IPS DF 6.9 (cell line): ENCODE results near the gene UTS2.

Experiments used
- DNase-seq: peaks from one replicate; pipeline ENCODE4 v3.0.0-alpha.2; 2013; ENCODE audit warnings: low read depth, low spot score
- H3K27ac ChIP-seq: one replicate; pipeline ENCODE4 v1.5.1; 2013; ENCODE audit warnings: low read length, control low read depth
- H3K27me3 ChIP-seq: 2 replicates; pipeline ENCODE4 v1.6.1; 2013; ENCODE audit warnings: mild to moderate bottlenecking, low read length; ENCODE audit not compliant: control insufficient read depth, insufficient read depth
- H3K36me3 ChIP-seq: 2 replicates; pipeline ENCODE4 v1.6.1; 2013; ENCODE audit warnings: low read length; ENCODE audit not compliant: control insufficient read depth, insufficient read depth
- H3K4me1 ChIP-seq: 2 replicates; pipeline ENCODE4 v1.6.1; 2013; ENCODE audit warnings: low read length; ENCODE audit not compliant: control insufficient read depth, insufficient read depth
- H3K4me3 ChIP-seq: 2 replicates; pipeline ENCODE4 v1.5.1; 2013; ENCODE audit warnings: mild to moderate bottlenecking, low read length
- H3K9me3 ChIP-seq: 2 replicates; pipeline ENCODE4 v1.6.1; 2013; ENCODE audit warnings: low read length, inconsistent platforms; ENCODE audit not compliant: control insufficient read depth, insufficient read depth
- WGBS: extraction: QIAGEN DNeasy Blood & Tissue Kit; methylation state at CpG from one replicate; pipeline ENCODE4 v1.1.7; 2013; ENCODE audit warnings: mixed read lengths, missing lambda C conversion rate; ENCODE audit not compliant: insufficient read length, insufficient coverage; 5-methylcytosine and 5-hydroxymethylcytosine counted together

UTS2 gene

DNA sequence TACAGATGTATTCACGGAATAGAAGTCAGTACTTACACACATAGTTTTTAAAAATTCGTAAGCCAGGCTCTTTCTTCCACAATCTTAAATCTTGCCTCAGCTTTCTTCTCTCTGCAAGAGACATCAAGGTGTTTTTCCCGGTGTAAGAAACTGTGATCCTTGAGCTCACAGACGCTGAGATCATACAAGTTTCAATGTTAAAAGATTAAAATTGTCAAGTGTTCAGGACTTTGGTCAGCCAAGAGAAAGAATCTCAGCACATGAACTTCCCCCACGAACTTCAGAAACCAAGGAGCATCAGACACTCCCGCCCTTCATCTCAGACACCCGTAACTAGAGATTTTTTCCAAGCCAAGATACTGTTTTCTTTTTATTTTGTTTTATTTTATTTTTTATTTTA, 6.2 kb downstream of the UTS2 start:
- Histone ChIP-seq H3K36me3 (no peaks in the 10 kb centered on the region; the same call in 1 of the 2 replicates), H3K27me3 (no peaks in the 10 kb centered on the region), H3K4me3 (no peak overlapping the region), H3K27ac (no peak overlapping the region), H3K4me1 (no peaks in the 10 kb centered on the region), H3K9me3 (no peaks in the 10 kb centered on the region)
- DNase-seq = no peak
- no CpG with 5 or more reads among the region's 7 CpGs for WGBS

DNA sequence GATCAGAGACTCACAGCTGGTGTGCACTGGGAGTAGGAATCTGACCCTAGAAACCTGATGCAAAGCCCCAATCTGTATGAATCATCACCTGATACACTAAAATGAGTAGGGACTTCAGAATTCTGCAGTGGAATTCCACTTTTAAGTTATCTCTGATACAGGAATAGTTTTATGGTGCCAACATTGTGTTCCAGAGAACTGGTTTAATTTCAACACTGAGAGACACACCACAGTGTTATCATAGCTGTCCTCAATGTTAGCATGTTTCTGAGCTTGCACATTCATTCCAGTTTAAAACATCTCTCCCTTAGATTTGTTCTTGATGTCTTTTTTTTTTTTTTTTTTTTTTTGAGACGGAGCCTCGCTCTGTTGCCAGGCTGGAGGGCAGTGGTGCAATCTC, 7.1 kb downstream of the UTS2 start:
- Histone ChIP-seq H3K4me3 (no peak overlapping the region), H3K36me3 (no peaks in the 10 kb centered on the region; the same call in 1 of the 2 replicates), H3K4me1 (no peaks in the 10 kb centered on the region), H3K27me3 (no peaks in the 10 kb centered on the region), H3K27ac (no peak overlapping the region), H3K9me3 (no peaks in the 10 kb centered on the region)
- WGBS = no CpG with 5 or more reads among the region's 2 CpGs
- DNase-seq = no peak

DNA sequence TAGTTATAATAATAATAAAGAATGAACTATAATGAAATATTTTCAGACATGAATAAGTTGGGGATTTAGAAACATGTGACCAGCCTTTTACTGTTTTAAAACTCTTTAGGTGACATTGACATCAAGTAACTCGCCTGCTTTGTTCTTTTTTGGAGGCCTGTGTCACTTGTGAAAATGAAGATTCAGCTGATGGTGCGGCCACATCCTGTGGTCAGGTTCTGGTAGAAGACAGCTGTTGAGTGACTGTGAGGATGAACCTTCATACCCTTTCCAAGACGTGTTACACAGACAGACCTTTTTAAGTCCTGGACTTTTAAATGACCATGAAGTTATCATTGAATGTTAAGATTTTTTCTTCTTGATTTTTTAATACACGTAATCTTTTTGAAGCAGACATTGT, 10.3 kb downstream of the UTS2 start:
- Histone ChIP-seq H3K27ac (no peak overlapping the region), H3K4me3 (no peak overlapping the region), H3K27me3 (no peaks in the 10 kb centered on the region), H3K36me3 (no peaks in the 10 kb centered on the region; the same call in 1 of the 2 replicates), H3K4me1 (no peaks in the 10 kb centered on the region), H3K9me3 (no peaks in the 10 kb centered on the region)
- DNase-seq = no peak
- WGBS = no CpG with 5 or more reads among the region's 4 CpGs

DNA sequence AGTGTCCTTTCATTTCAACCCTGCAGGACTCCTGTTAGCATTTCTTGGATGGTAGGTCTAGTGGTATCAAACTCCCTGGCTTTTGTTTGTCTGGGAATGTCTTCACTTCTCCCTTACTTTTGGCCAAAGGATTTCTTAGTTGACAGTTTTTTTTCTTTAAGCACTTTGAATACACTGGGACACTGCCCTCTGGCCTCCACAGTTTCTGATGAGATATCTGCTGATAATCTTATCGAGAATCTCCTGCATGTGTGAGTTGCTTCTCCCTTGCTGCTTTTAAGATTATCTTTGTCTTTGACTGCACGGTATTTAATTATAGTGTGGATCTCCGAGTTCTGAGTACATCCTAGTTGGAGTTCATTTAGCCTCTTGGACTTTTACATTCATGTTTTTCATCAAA, 13.3 kb downstream of the UTS2 start:
- Histone ChIP-seq H3K36me3 (no peaks in the 10 kb centered on the region), H3K27me3 (no peaks in the 10 kb centered on the region), H3K4me3 (no peak overlapping the region), H3K27ac (no peak overlapping the region), H3K4me1 (no peaks in the 10 kb centered on the region), H3K9me3 (no peaks in the 10 kb centered on the region)
- DNase-seq = no peak
- WGBS = no CpG with 5 or more reads among the region's 3 CpGs

DNA sequence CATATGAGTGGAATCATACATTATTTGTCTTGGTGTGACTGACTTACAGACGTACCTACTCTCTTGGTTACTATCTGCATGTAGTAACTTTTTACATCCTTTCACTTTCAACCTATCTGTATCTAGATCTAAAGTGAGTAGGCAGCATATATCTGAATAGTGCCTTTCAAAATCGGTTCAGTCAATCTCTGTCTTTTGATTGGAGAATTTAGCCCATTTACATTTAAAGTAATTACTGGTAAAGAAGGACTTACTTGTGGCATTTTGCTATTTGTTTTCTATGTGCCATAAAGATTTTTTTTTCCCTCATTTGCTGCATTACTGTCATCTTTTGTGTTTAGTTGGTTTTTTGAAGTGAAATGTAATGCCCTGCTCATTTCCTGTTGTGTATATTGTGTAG, 14.2 kb downstream of the UTS2 start:
- Histone ChIP-seq H3K4me3 (no peak overlapping the region), H3K36me3 (no peaks in the 10 kb centered on the region), H3K4me1 (no peaks in the 10 kb centered on the region), H3K9me3 (no peaks in the 10 kb centered on the region), H3K27ac (no peak overlapping the region), H3K27me3 (no peaks in the 10 kb centered on the region)
- no peak for DNase-seq
- WGBS = no CpG with 5 or more reads among the region's 2 CpGs

DNA sequence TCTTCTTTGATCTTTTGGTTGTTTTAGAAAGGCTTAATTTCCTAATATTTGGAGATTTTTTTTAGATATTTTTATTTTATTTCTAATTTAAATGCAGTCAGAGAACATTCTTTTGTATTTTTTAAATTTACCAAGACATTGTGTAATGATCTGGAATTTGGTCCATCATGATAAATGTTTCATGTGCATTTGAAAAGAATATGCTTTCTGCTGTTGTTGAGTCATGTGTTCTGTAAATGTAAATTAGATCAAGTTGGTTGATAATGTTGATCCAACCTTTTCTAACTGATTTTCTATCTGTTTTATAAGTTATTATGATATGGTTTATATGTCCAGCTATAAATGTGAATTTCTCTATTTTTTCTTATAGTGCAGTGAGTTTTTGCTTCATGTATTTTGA, 19.8 kb downstream of the UTS2 start:
- no peaks in the 10 kb centered on the region for H3K9me3 ChIP-seq
- 0 out of 2 replicates have a peak, but pooled peaks cover 2% of the 10 kb centered on the region for H3K36me3 ChIP-seq

DNA sequence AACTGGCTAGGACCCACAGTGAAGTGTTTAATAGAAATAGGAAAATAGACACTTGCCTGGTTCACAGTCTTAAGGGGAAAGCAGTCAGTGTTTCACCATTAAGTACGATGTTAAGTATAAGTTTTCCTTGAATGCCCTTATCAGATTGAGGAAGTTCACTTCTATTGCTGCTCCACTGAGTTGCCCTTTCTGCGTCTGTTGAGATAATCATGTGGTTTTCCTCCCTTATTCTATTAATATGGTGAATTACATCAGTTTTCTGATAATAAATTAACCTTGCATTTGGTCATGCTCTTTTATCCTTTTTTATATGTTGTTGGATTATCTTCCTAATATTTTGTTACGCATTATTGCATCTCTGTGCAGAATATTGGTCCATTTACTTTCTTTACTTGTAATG, 21.4 kb downstream of the UTS2 start:
- WGBS = no CpG with 5 or more reads among the region's 3 CpGs
- 0 out of 2 replicates have a peak, but pooled peaks cover 2% of the 10 kb centered on the region for H3K36me3 ChIP-seq
- no peaks in the 10 kb centered on the region for H3K4me1 ChIP-seq
- DNase-seq = no peak
- H3K27ac ChIP-seq = no peak overlapping the region
- no peaks in the 10 kb centered on the region for H3K9me3 ChIP-seq
- no peak overlapping the region for H3K4me3 ChIP-seq
- no peaks in the 10 kb centered on the region for H3K27me3 ChIP-seq

More for the DNA sequence above, 19.8 kb downstream of the UTS2 start:
- Histone ChIP-seq H3K27ac (no peak overlapping the region), H3K4me1 (no peaks in the 10 kb centered on the region), H3K4me3 (no peak overlapping the region), H3K27me3 (no peaks in the 10 kb centered on the region)
- DNase-seq = no peak

DNA sequence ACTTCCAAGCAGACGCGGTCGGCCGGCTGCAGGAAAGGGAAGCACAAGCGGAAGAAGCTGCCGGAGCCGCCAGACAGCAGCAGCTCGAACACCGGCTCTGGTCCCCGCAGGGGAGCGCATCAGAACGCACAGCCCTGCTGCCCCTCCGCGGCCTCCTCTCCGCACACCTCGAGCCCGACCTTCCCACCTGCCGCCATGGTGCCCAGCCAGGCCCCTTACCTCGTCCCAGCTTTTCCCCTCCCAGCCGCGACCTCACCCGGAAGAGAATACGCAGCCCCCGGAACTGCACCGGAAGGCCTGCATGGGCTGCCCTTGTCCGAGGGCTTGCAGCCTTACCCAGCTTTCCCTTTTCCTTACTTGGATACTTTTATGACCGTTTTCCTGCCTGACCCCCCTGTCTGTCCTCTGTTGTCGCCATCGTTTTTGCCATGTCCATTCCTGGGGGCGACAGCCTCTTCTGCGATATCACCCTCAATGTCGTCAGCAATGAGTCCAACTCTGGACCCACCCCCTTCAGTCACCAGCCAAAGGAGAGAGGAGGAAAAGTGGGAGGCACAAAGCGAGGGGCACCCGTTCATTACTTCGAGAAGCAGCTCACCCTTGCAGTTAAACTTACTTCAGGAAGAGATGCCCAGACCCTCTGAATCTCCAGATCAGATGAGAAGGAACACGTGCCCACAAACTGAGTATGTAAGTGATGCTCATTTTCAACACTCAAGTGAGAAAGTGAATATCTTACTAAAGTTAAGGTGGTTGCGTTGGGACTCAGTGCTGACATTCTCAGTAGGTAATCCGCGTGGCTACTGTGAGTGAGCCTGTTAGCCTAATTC, 25.5 kb downstream of the UTS2 start:
- no peaks in the 10 kb centered on the region for H3K4me1 ChIP-seq
- no peak overlapping the region for H3K27ac ChIP-seq
- H3K9me3 ChIP-seq = no peaks in the 10 kb centered on the region
- no peaks in the 10 kb centered on the region for H3K27me3 ChIP-seq
- no peak for DNase-seq
- no CpG with 5 or more reads among the region's 39 CpGs for WGBS
- 0 out of 2 replicates have a peak, but pooled peaks cover 2% of the 10 kb centered on the region for H3K36me3 ChIP-seq
- H3K4me3 ChIP-seq = no peak overlapping the region

DNA sequence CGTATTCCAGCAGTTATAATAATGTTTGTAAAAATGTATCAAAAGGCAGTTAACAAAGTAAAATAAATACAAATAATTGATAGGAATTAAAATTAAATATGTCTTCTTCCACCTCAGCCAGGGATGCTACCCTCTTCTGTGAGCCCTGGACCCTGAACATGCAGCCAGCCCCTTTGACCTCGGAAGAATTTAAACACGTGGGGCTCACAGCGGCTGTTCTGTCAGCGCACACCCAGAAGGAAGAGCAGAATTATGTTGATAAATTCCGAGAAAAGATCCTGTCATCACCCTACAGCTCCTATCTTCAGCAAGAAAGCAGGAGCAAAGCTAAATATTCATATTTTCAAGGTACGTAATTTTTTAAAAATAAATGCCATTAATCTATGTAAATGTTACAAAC, 26.5 kb downstream of the UTS2 start:
- Histone ChIP-seq H3K27ac (no peak overlapping the region), H3K9me3 (no peaks in the 10 kb centered on the region), H3K4me3 (no peak overlapping the region), H3K4me1 (no peaks in the 10 kb centered on the region), H3K36me3 (0 out of 2 replicates have a peak, but pooled peaks cover 2% of the 10 kb centered on the region), H3K27me3 (no peaks in the 10 kb centered on the region)
- no CpG with 5 or more reads among the region's 7 CpGs for WGBS
- no peak for DNase-seq

DNA sequence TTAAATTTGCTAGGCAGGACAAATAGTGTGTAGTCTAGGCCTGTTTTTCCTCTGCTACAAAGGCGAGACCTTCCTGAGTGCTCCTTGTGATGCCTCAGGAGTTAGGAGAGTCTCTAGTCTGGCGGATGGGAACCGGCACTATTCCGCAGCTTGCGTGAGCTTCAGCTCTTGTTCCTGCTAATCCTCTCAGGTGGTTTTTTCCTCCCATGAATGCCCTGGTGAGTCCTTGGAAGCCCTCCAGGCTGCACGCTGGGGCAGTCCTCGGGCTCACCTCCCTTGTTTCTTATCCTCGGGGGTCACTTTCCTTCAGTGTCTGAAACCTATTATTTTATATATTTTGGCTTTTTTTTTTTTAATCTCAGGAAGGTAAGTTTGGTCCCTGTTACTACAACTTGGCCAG, 28.2 kb downstream of the UTS2 start:
- no peaks in the 10 kb centered on the region for H3K36me3 ChIP-seq
- DNase-seq = no peak
- no peaks in the 10 kb centered on the region for H3K27me3 ChIP-seq
- H3K4me3 ChIP-seq = no peak overlapping the region
- H3K4me1 ChIP-seq = no peaks in the 10 kb centered on the region
- no CpG with 5 or more reads among the region's 8 CpGs for WGBS
- H3K27ac ChIP-seq = no peak overlapping the region
- no peaks in the 10 kb centered on the region for H3K9me3 ChIP-seq

DNA sequence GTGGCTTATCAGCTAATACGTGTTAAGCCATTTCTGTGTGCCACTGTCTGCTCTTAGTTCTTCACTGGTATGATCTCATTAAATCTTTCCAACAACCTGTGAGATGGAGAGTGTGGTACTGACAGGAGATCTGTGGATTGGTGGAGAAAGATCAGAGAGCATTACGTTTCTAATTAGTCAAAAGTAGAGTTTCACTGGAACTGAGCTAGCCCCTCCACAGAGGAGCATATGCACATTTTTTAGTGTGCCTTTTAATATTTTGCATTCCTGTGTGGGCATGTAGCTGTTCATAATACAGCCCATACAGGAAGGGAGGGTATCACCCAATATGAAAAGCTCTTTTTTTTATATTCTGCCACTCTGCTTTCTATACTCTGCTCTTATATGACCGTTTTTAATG, 31.6 kb downstream of the UTS2 start:
- no peak overlapping the region for H3K27ac ChIP-seq
- WGBS = no CpG with 5 or more reads among the region's 3 CpGs
- H3K27me3 ChIP-seq = no peaks in the 10 kb centered on the region
- no peak for DNase-seq
- H3K4me3 ChIP-seq = no peak overlapping the region
- H3K36me3 ChIP-seq = no peaks in the 10 kb centered on the region
- no peaks in the 10 kb centered on the region for H3K9me3 ChIP-seq
- no peaks in the 10 kb centered on the region for H3K4me1 ChIP-seq
